Epithelial cell of alveolus of lung (primary cell): Measurements from ENCODE around the gene MFRP. TPM values are rescaled to one million over a fixed set of nuclear protein-coding genes. Genes with fewer than 3 reads are reported as not detected.

Experiments used
- total RNA-seq: library from RNA; depleted of rRNA; stranded (reverse); fragments of >200 nt; gene quantifications from 2 replicates; pipeline ENCODE4 v1.2.1, GENCODE V29; 2015

Gene MFRP
- total RNA-seq = 0.08 TPM in 1 of 2 replicates, not detected in the other

GRCh38 chr11:119346605-119347004 is at the start of gene MFRP:
MFRP (minus strand) TSS chr11:119346705; CDS start chr11:119346513, 192 bp downstream.

GRCh38 chr11:119381181-119381988 is 34.9 kb upstream of the MFRP start, which contains the start of gene USP2:
USP2 (minus strand) TSS chr11:119381690; CDS start chr11:119373480, 8,210 bp downstream.

GRCh38 chr11:119340335-119341221 is 5.9 kb downstream of the MFRP start, which contains the start of gene C1QTNF5:
C1QTNF5 (minus strand) TSS chr11:119340883; CDS start chr11:119340397, 486 bp downstream.

GRCh38 chr11:119334174-119334930 is 12.2 kb downstream of the MFRP start, which contains the start of gene RNF26:
RNF26 (plus strand) TSS chr11:119334527; CDS start chr11:119335123, 596 bp downstream.

GRCh38 chr11:119316729-119317591 is 29.5 kb downstream of the MFRP start, which contains the start of gene MCAM:
MCAM (minus strand) TSS chr11:119317130; CDS start chr11:119317101, 29 bp downstream.

Other genes starting within 250 kb of the MFRP start
- 31.3 and 32.2 TPM in 2 replicates for gene DPAGT1, start 244.9 kb downstream of the MFRP start, total RNA-seq
- 5.6 and 6.0 TPM in 2 replicates for gene C2CD2L, start 239.4 kb downstream of the MFRP start, total RNA-seq
- gene HINFP, start 225.1 kb downstream of the MFRP start, total RNA-seq = 10.1 and 15.5 TPM in 2 replicates
- 0.26 and 0.72 TPM in 2 replicates for gene ABCG4, start 197.7 kb downstream of the MFRP start, total RNA-seq
- 8.5 and 8.9 TPM in 2 replicates for gene NLRX1, start 178.0 kb downstream of the MFRP start, total RNA-seq
- not detected in 2 replicates for gene NHERF4, start 161.2 kb downstream of the MFRP start, total RNA-seq
- gene CBL, start 140.4 kb downstream of the MFRP start, total RNA-seq = 15.8 and 16.5 TPM in 2 replicates
- gene MCAM, start 29.6 kb downstream of the MFRP start, total RNA-seq = 216 and 225 TPM in 2 replicates
- 21.7 and 24.7 TPM in 2 replicates for gene RNF26, start 12.2 kb downstream of the MFRP start, total RNA-seq
- 11.9 and 37.4 TPM in 2 replicates for gene C1QTNF5, start 5.8 kb downstream of the MFRP start, total RNA-seq
- gene USP2, start 35.0 kb upstream of the MFRP start, total RNA-seq = 0.26 and 0.40 TPM in 2 replicates
- gene THY1, start 76.5 kb upstream of the MFRP start, total RNA-seq = 57.8 and 249 TPM in 2 replicates